Endothelial cell of umbilical vein (primary cell): ENCODE results near the gene SLC26A4.

ENCODE experiments used
- MYC ChIP-seq: IDR thresholded peaks from one replicate; pipeline ENCODE4 v1.6.1; 2011; ENCODE audit warnings: mild to moderate bottlenecking, low read depth, low read length
- POLR2AphosphoS5 ChIP-seq: IDR thresholded peaks from 2 replicates; pipeline ENCODE4 v1.6.1; 2012; ENCODE audit warnings: low read depth, mild to moderate bottlenecking, control low read depth, low read length, moderate library complexity; ENCODE audit not compliant: insufficient read depth
- TF ChIP-seq, protein P1 (sequence below), 2 donors: IDR thresholded peaks; 1 replicate in 1 of 2; 2 replicates in 1 of 2; pipeline ENCODE4 v1.5.1; 2011; ENCODE audit warnings: low read length in 2 of 2, mild to moderate bottlenecking in 2 of 2, moderate library complexity in 2 of 2, control low read depth in 1 of 2, inconsistent platforms in 1 of 2, low read depth in 1 of 2; ENCODE audit not compliant: insufficient read depth in 1 of 2; ENCODE audit errors: extremely low read depth in 1 of 2

DNA sequence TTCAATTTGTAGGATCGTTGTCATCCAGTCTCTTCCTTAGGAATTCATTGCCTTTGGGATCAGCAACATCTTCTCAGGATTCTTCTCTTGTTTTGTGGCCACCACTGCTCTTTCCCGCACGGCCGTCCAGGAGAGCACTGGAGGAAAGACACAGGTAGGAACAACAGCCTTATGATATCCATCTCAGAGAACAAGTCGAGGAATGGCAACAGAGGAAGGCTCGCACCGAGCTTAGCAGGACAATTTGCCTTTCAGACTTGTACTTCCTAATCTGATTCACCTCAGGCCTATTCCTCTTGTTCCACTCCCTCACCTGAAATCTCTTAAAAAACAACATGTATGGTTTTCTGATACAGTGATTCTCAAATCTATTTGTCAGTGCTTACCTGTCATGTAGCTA lies 29.5 kb downstream of the SLC26A4 start:
- TF ChIP-seq MYC (no peak), POLR2AphosphoS5 (no peak)
- TF ChIP-seq, protein P1, sequence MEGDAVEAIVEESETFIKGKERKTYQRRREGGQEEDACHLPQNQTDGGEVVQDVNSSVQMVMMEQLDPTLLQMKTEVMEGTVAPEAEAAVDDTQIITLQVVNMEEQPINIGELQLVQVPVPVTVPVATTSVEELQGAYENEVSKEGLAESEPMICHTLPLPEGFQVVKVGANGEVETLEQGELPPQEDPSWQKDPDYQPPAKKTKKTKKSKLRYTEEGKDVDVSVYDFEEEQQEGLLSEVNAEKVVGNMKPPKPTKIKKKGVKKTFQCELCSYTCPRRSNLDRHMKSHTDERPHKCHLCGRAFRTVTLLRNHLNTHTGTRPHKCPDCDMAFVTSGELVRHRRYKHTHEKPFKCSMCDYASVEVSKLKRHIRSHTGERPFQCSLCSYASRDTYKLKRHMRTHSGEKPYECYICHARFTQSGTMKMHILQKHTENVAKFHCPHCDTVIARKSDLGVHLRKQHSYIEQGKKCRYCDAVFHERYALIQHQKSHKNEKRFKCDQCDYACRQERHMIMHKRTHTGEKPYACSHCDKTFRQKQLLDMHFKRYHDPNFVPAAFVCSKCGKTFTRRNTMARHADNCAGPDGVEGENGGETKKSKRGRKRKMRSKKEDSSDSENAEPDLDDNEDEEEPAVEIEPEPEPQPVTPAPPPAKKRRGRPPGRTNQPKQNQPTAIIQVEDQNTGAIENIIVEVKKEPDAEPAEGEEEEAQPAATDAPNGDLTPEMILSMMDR (IDR thresholded peaks at IDR 0.05; ENCODE audit: extremely low read depth in 1 of 2, insufficient read depth in 1 of 2, low read depth in 1 of 2, low read length in 2 of 2), result no peak
